ENCODE data around the gene FLOT1.
"Not testable (repeated sequence)": the region's sequence is repeated elsewhere in the genome, so short reads cannot be mapped to it uniquely, and the experiment has no call there.

The FLOT1 gene

GRCh38 chr6:30747300-30747687 lies 4.8 kb upstream of the FLOT1 start:
- DNase-seq (ENCODE audit: low spot score) = no peak

GRCh38 chr6:30744054-30744805 lies 1.7 kb upstream of the FLOT1 start, which contains the start of gene IER3:
IER3 (minus strand) TSS chr6:30744547; CDS start chr6:30744518, 29 bp downstream.
- DNase-seq (ENCODE audit: low spot score) = peak; percentile 80

- peak; percentile 24 for DNase-seq (ENCODE audit: low spot score)
Observed at GRCh38 chr6:30743099-30744053, 889 bp upstream of the FLOT1 start.

GRCh38 chr6:30741789-30742315 lies 635 bp downstream of the FLOT1 start:
- no peak for DNase-seq (ENCODE audit: low spot score)

- DNase-seq (ENCODE audit: low spot score) = no peak
Observed at GRCh38 chr6:30741063-30741779, 1.3 kb downstream of the FLOT1 start.

- no peak for DNase-seq (ENCODE audit: low spot score)
Observed at GRCh38 chr6:30740540-30740870, 2.0 kb downstream of the FLOT1 start.

- no peak for DNase-seq (ENCODE audit: low spot score)
Observed at GRCh38 chr6:30738532-30738931, 4.0 kb downstream of the FLOT1 start.

GRCh38 chr6:30735668-30736314 lies 6.7 kb downstream of the FLOT1 start:
- no peak for DNase-seq (ENCODE audit: low spot score)

- no peak for DNase-seq (ENCODE audit: low spot score)
Observed at GRCh38 chr6:30732237-30732943, 10.1 kb downstream of the FLOT1 start.

- DNase-seq (ENCODE audit: low spot score) = no peak
Observed at GRCh38 chr6:30730601-30731435, 11.7 kb downstream of the FLOT1 start.

GRCh38 chr6:30727920-30728553 lies 14.4 kb downstream of the FLOT1 start:
- DNase-seq (ENCODE audit: low spot score) = peak; percentile 60

GRCh38 chr6:30726506-30727413 lies 15.7 kb downstream of the FLOT1 start:
- no peak for DNase-seq (ENCODE audit: low spot score)

GRCh38 chr6:30725713-30726505 lies 16.6 kb downstream of the FLOT1 start:
- peak; percentile 42 for DNase-seq (ENCODE audit: low spot score)

- no peak for DNase-seq (ENCODE audit: low spot score)
Observed at GRCh38 chr6:30724906-30725667, 17.4 kb downstream of the FLOT1 start.

- not testable (repeated sequence) for DNase-seq (ENCODE audit: low spot score)
Observed at GRCh38 chr6:30723843-30724741, 18.4 kb downstream of the FLOT1 start.

Measured in hepatic stellate cell (primary cell).